Esophagus (tissue), 2 donors: ENCODE measurements around the gene NQO2. TPM values are rescaled to one million over a fixed set of nuclear protein-coding genes. Genes with fewer than 3 reads are reported as not detected.
A peak's percentile ranks its signal among the peaks of the same experiment; 100 is the strongest.
"Not testable (repeated sequence)": the region's sequence is repeated elsewhere in the genome, so short reads cannot be mapped to it uniquely, and the experiment has no call there.

Experiments used
- H3K27ac ChIP-seq, 2 donors: one replicate each; pipeline ENCODE4 v1.5.1; 2013; ENCODE audit warnings: low read depth in 2 of 2, mild to moderate bottlenecking in 2 of 2, inconsistent platforms in 1 of 2, low read length in 1 of 2, moderate library complexity in 1 of 2
- H3K27me3 ChIP-seq, 2 donors: one replicate each; pipeline ENCODE4 v1.6.1; 2013; ENCODE audit warnings: low read length in 2 of 2, control low read depth in 1 of 2, mild to moderate bottlenecking in 1 of 2; ENCODE audit not compliant: insufficient read depth in 2 of 2, control insufficient read depth in 1 of 2
- H3K36me3 ChIP-seq, 2 donors: one replicate each; pipeline ENCODE4 v1.6.1; 2013; ENCODE audit warnings: low read length in 1 of 2; ENCODE audit not compliant: control insufficient read depth in 2 of 2, insufficient read depth in 2 of 2
- H3K4me1 ChIP-seq, 2 donors: one replicate each; pipeline ENCODE4 v1.6.1; 2013; ENCODE audit warnings: low read length in 1 of 2; ENCODE audit not compliant: control insufficient read depth in 2 of 2, insufficient read depth in 2 of 2
- H3K4me3 ChIP-seq, 2 donors: one replicate each; pipeline ENCODE4 v1.5.1; 2013; ENCODE audit warnings: low read length in 2 of 2, mild to moderate bottlenecking in 2 of 2, low read depth in 1 of 2, moderate library complexity in 1 of 2
- H3K9me3 ChIP-seq, 2 donors: one replicate each; pipeline ENCODE4 v1.6.1; 2013; ENCODE audit warnings: mild to moderate bottlenecking in 2 of 2, low read depth in 1 of 2, low read length in 1 of 2, moderate library complexity in 1 of 2; ENCODE audit not compliant: control insufficient read depth in 2 of 2, insufficient read depth in 1 of 2
- WGBS, 2 donors: extraction: QIAGEN DNeasy Blood & Tissue Kit; methylation state at CpG; one replicate each; pipeline ENCODE4 v1.1.7; 2013; 5-methylcytosine and 5-hydroxymethylcytosine counted together
- polyA plus RNA-seq, 2 donors: library from polyadenylated mRNA; stranded (reverse); fragments of 200-250 nt; gene quantifications; one replicate each; pipeline ENCODE4 v1.2.3, GENCODE V29; 2013
- donor health status: healthy with polysubstance abuse.
- donor health status: Bipolar disorder and iron deficiency.

NQO2 gene
- polyA plus RNA-seq, 2 donors = 24.2 to 40.0 TPM

GRCh38 chr6:3057063-3057770 lies 57.5 kb downstream of the NQO2 start:
- Histone ChIP-seq H3K27ac (no peak overlapping the region), H3K27me3 (no peaks in the 10 kb centered on the region), H3K9me3 (no peaks in the 10 kb centered on the region), H3K36me3 (no peaks in the 10 kb centered on the region), H3K4me1 (no peaks in the 10 kb centered on the region), H3K4me3 (no peak overlapping the region)
- 75 to 80% methylated on average over 11 of the region's 11 CpGs for WGBS, 2 donors

DNA sequence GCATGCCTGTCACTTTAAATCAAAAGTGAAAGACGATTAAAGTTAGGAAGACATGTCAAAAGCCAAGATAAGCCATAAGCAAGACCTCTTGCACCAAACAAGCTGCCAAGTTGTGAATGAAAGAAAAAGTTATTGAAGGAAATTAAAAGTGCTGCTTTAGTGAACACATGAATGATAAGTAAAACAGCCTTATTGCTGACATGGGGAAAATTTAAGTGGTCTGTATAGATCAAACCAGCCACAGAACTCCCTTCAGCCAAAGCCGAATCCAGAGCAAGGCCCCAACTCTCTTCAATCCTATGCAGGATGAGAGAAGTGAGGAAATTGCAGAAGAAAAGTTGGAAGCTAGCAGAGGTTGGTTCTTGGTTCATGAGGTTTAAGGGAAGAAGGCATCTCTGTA lies 59.3 kb downstream of the NQO2 start:
- Histone ChIP-seq H3K36me3 (no peaks in the 10 kb centered on the region), H3K9me3 (no peaks in the 10 kb centered on the region), H3K4me1 (no peaks in the 10 kb centered on the region), H3K4me3 (no peak overlapping the region), H3K27me3 (no peaks in the 10 kb centered on the region), H3K27ac (no peak overlapping the region)
- WGBS, 2 donors = 57 to 60% methylated on average over 2 of the region's 2 CpGs

DNA sequence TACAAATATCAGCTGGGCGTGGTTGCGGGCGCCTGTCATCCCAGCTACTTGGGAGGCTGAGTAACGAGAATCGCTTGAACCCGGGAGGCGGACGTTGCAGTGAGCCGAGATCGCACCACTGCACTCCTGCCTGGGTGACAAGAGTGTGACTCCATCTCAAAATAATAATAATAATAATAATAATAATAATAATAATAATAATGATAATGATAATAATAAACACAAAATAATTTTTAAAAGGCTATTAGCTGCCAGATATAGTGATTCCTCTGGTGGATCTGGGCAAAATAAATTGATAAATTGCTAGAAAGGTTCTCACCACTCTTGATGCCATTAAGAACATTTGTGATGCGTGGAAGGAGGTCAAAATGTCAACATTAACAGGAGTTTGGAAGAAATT lies 60.4 kb downstream of the NQO2 start:
- not testable (repeated sequence) for H3K36me3 ChIP-seq, H3K27me3 ChIP-seq, H3K4me3 ChIP-seq, H3K4me1 ChIP-seq, H3K9me3 ChIP-seq, H3K27ac ChIP-seq
- WGBS, 2 donors = 95 to 98% methylated on average over 11 of the region's 11 CpGs

DNA sequence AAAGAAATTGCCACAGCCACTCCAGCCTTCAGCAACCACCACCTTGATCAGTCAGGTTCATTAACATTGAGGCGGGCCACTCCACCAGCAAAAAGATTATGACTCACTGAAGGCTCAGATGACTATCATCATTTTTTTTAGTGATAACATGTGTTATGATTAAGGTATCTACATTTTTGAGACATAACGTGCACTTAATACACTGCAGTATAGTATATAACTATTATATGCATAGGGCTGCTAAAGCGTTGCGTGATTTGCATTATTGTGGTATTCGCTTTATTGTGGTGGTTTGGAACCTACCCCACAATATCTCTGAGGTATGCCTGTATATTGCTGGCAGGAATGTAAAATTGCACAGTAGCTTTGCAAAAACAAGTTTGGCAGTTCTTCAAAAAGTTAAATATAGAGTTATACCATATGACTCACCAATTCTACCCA lies 61.8 kb downstream of the NQO2 start:
- Histone ChIP-seq H3K4me3 (no peak overlapping the region), H3K27ac (no peak overlapping the region)
- 77 to 85% methylated on average over 5 of the region's 5 CpGs for WGBS, 2 donors

GRCh38 chr6:3063340-3063732 lies 63.6 kb downstream of the NQO2 start:
- not testable (repeated sequence) for H3K36me3 ChIP-seq, H3K4me1 ChIP-seq, H3K27me3 ChIP-seq, H3K9me3 ChIP-seq
- Histone ChIP-seq H3K27ac (peak overlapping the region; percentile 96 to 98), H3K4me3 (peak overlapping the region; percentile 89 to 93)
- WGBS, 2 donors = 0 to 1% methylated on average over 9 to 17 of the region's 19 CpGs

More for the DNA sequence above, 61.8 kb downstream of the NQO2 start:
- Histone ChIP-seq H3K4me1 (no peaks in the 10 kb centered on the region), H3K9me3 (no peaks in the 10 kb centered on the region), H3K27me3 (no peaks in the 10 kb centered on the region), H3K36me3 (no peaks in the 10 kb centered on the region)

DNA sequence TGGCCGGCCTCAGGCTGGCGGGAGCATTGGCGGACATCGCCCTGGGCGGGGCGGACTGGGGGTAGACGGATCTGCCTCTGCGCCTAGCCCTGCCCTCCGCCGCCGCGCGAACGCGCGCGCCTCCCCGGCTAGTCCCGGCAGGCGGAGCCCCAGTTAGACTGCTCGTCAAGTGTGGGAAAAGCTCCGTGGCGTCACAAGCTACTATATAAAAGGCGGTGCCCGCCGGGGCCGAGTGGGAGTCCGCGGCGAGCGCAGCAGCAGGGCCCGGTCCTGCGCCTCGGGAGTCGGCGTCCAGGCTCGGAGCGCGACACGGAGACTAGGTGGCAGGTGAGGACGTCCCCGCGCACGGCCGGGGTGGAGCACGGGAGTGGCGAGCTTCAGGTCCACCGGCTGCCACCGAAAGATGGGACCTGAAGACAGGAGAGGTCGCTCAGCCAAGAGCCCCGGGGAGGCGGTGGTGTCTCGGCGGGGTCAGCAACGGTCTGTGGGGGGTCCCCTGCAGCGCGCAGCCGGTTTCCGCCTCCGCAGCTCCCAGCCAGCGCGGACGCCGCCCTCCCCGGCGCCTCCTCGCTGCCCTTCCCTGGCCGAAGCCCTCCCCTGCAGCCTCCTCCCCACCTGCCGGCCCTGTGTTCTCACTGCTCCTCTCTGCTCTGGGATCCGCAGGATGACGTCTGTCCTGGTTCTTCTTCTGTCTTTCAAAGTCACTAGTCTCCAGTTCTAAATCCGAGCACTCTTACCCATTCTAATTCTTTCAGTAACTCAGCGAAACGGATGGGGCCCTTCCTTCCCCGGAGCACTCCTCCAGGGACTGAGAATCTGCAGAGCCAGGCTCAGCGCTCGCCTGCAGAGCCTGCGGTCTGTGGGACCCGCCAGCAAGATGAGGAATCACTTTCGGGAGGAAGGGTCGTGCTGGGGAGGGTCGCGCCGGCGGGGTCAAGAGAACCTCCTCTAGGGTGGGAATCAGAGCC lies 64.3 kb downstream of the NQO2 start:
- no peaks in the 10 kb centered on the region for H3K4me1 ChIP-seq
- H3K9me3 ChIP-seq = no peaks in the 10 kb centered on the region
- peak overlapping the region; percentile 96 to 98 for H3K27ac ChIP-seq
- H3K27me3 ChIP-seq = no peaks in the 10 kb centered on the region
- H3K36me3 ChIP-seq = no peaks in the 10 kb centered on the region
- 1% methylated on average over 62 to 85 of the region's 85 CpGs for WGBS, 2 donors
- H3K4me3 ChIP-seq = peak overlapping the region; percentile 89 to 93

- Histone ChIP-seq H3K36me3 (peaks cover 0 to 4% of the 10 kb centered on the region in 2 donors), H3K27ac (peak within 1 kb of the TSS; percentile 99), H3K4me3 (peak within 1 kb of the TSS; percentile 59 to 78), H3K9me3 (no peaks in the 10 kb centered on the region), H3K4me1 (no peaks in the 10 kb centered on the region), H3K27me3 (no peaks in the 10 kb centered on the region)
- WGBS, 2 donors = 1% methylated on average over 88 to 112 of the region's 112 CpGs
These were observed 68.9 kb downstream of the NQO2 start, which contains the start of gene RIPK1 for GRCh38 chr6:3068329-3069214. Gene RIPK1, plus strand, starts transcription at chr6:3068494. Its CDS starts 8,330 bp downstream, at chr6:3076824.
